ENCODE data around the gene CENPW.

DNA sequence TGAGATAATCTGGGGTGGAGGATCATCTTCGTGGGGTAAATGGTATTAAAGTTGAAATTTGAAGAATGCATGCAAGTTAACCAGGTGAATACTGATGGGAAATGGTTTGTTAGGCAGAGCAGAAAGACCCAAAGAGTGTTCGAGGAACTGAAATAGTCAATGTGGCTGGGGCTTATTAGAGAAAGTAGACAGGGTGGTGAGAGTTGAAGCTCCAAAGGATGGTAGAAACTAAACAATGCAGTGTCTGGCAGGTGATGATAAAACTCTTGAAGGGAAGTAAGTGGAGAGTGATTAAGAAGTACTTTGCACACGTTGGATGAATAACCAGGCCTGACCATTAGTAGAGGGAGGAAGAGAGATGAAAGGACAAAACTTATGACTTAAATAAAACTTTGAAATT is 39.8 kb upstream of the CENPW start:
- TF ChIP-seq EZH2 (IDR thresholded peaks at IDR 0.05) (no peak), POLR2AphosphoS5 (IDR thresholded peaks at IDR 0.05; ENCODE audit: borderline replicate concordance, low read depth, low read length) (no peak)
